ENCODE measurements around the gene FERMT1.

GRCh38 chr20:6168204-6168603 lies 45.4 kb upstream of the FERMT1 start:
- TF ChIP-seq CTCF (conservative IDR thresholded peaks at IDR 0.05; ENCODE audit: low read depth, low read length) (no peak), EZH2 (IDR thresholded peaks at IDR 0.05; ENCODE audit: low read length, unreplicated experiment) (no peak)

Data from PC-3 (cell line).